Suppressor macrophage treated with lipopolysaccharide for 4 hours (primary cell): ENCODE measurements around the gene MAGED4B.
"Not testable (repeated sequence)": the region's sequence is repeated elsewhere in the genome, so short reads cannot be mapped to it uniquely, and the experiment has no call there.

ENCODE experiments used
- DNase-seq: peaks from one replicate; pipeline ENCODE4 v3.0.0-alpha.2; 2020

The MAGED4B gene, protein sequence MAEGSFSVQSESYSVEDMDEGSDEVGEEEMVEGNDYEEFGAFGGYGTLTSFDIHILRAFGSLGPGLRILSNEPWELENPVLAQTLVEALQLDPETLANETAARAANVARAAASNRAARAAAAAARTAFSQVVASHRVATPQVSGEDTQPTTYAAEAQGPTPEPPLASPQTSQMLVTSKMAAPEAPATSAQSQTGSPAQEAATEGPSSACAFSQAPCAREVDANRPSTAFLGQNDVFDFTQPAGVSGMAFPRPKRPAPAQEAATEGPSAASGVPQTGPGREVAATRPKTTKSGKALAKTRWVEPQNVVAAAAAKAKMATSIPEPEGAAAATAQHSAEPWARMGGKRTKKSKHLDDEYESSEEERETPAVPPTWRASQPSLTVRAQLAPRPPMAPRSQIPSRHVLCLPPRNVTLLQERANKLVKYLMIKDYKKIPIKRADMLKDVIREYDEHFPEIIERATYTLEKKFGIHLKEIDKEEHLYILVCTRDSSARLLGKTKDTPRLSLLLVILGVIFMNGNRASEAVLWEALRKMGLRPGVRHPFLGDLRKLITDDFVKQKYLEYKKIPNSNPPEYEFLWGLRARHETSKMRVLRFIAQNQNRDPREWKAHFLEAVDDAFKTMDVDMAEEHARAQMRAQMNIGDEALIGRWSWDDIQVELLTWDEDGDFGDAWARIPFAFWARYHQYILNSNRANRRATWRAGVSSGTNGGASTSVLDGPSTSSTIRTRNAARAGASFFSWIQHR

GRCh38 chrX:52068666-52069640, at the start of gene MAGED4B:
Gene MAGED4B, minus strand, starts transcription at chrX:52069183. Its CDS starts 1,011 bp downstream, at chrX:52068172.
- DNase-seq, result not testable (repeated sequence)

DNA sequence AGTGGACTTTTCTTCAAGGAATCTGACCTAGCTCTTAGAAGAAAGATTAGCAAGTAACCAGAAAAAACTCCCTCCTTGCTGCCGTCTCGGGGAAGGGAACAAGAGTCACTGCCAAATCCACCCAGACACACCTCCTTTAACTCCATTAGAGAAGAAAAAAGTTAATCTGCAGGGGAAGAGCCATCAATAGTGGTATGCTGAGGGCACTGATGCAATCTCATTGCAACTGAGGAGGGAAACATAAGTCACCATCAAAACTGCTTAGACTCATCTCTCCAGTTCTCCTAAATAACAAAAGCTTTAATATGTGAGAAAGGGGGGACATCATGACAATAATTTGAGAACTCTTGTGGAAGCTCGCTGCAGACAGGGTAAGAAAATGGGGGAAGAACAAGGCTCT, 49.3 kb upstream of the MAGED4B start:
- no peak for DNase-seq

DNA sequence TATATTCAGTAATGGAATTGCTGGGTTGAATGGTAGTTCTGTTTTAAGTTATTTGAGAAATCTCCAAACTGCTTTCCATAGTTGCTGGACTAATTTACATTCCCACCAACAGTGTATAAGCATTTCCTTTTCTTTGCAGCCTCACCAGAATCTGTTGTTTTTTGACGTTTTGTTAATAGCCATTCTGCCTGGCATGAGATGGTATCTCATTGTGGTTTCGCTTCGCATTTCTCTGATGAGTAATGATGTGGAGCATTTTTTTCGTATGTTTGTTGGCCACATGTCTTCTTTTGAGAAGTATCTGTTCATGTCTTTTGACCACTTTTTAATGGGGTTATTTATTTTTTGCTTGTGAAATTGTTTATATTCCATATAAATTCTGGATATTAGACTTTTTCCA, 13.6 kb upstream of the MAGED4B start:
- DNase-seq, result no peak

DNA sequence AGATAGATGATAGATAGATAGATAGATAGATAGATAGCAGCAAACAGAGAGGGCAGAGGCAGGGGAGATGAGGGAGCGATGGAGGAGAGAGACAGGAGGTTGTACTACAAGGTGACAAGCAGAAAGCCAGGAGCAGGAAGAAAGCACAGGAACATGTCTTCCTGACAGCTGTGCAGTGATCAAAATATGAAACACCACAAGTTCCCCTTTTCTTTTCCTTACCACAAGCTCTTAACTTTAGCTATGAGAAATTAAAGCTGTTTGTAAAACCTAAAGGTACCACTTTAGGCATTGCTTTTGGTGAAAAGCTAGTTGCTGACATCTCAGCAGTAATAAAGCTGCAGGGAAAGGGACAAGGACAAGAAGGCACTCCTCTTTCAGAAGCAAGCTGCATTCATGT, 9.1 kb upstream of the MAGED4B start:
- no peak for DNase-seq

GRCh38 chrX:52042288-52042687, 26.7 kb downstream of the MAGED4B start:
- not testable (repeated sequence) for DNase-seq

- DNase-seq, result no peak
Observed at GRCh38 chrX:52034211-52034610, 34.8 kb downstream of the MAGED4B start.

DNA sequence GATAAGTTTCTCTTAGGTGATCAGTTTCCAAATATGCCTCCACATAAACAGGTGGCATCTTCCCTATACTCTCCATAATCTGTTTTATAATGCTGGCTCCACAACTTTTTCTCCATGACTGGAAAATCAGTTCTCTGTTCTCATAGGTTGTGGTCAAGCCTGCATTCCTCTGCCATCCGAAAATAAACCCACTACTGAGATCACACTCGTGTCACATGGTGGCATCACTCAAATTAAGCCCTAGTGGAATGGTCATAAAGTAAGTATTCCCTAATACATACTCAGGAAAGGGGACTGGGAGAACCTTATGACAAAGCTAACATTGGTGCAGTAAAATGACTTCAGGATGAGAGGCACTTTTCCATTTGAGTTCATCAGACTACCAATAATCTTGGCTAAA, 37.6 kb downstream of the MAGED4B start:
- DNase-seq, result no peak

DNA sequence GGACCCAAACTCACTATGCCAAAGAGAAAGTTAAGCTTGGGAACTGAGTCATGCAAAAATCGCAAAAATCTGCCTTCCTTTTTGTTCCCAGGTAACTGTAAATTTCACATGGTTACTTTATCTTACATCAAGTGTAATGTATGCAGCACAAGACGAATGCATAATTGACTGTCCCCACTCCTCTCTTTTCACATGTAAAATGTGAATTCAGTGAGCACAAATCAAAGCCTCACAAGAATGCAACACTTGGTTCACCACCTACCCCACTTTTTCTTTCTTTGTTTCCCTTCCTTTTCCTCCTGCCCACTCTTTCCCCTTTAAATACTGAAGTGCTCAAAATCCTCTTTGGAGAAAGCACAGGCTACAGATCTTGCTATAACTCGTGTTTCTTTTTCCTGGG, 53.2 kb downstream of the MAGED4B start:
- DNase-seq, result no peak
